ENCODE data around the gene SYNGR2. TPM values are rescaled to one million over a fixed set of nuclear protein-coding genes. Genes with fewer than 3 reads are reported as not detected.

The SYNGR2 gene
- total and polyA plus RNA-seq, 2 of the 8 experiments (the other 6 are each of a cell fraction or from before 2014, with no cell fraction given) = 50.0 to 139 TPM

GRCh38 chr17:78197147-78197832, 28.9 kb downstream of the SYNGR2 start (continued):
- no peak for TF ChIP-seq ATF2 (IDR thresholded peaks at IDR 0.05; ENCODE audit: low read length)
- TF ChIP-seq CREB1 (IDR thresholded peaks at IDR 0.05) = no peak
- TF ChIP-seq BRCA1 (IDR thresholded peaks at IDR 0.05; ENCODE audit: low read depth, low read length) = no peak
- no peak for TF ChIP-seq TEAD4 (IDR thresholded peaks at IDR 0.05; ENCODE audit: low read depth, low read length)
- no peak for TF ChIP-seq NRF1 (IDR thresholded peaks at IDR 0.05; ENCODE audit: low read depth, low read length)
- no peak for TF ChIP-seq RXRA (IDR thresholded peaks at IDR 0.05; ENCODE audit: insufficient read depth, low read depth, low read length)
- TF ChIP-seq POLR2A (IDR thresholded peaks at IDR 0.05; ENCODE audit: control extremely low read depth in 1 of 2, low read depth in 2 of 2, low read length in 2 of 2) = no peak
- no peak for TF ChIP-seq CHD1 (IDR thresholded peaks at IDR 0.05; ENCODE audit: low read depth, low read length)
- TF ChIP-seq ATF3 (IDR thresholded peaks at IDR 0.05; ENCODE audit: insufficient read depth, low read depth, low read length) = no peak
- no peak for TF ChIP-seq SP2 (IDR thresholded peaks at IDR 0.05; ENCODE audit: low read length)
- no peak for TF ChIP-seq BACH1 (IDR thresholded peaks at IDR 0.05; ENCODE audit: low read length)
- no peak for TF ChIP-seq TAF1 (IDR thresholded peaks at IDR 0.05; ENCODE audit: low read depth, low read length)

Measured in H1 (cell line).